ENCODE measurements around the gene TADA2B.

TADA2B gene

GRCh38 chr4:7073059-7073458 lies 29.9 kb downstream of the TADA2B start:
- no peak overlapping the region for H2AFZ ChIP-seq (ENCODE audit: low read length)
- no peak overlapping the region for H3K4me3 ChIP-seq (ENCODE audit: low read length, poor library complexity, severe bottlenecking)
- H4K20me1 ChIP-seq (ENCODE audit: insufficient read depth, low read length, poor library complexity, severe bottlenecking) = no peaks in the 10 kb centered on the region
- H3K9me2 ChIP-seq (replicated peaks; ENCODE audit: low read depth, low read length) = no peaks in the 10 kb centered on the region
- no peak overlapping the region for H3K4me2 ChIP-seq (ENCODE audit: low read depth, low read length, poor library complexity, severe bottlenecking)
- TF ChIP-seq EZH2phosphoT487 (IDR thresholded peaks at IDR 0.05; ENCODE audit: borderline replicate concordance) = no peak
- no peak for TF ChIP-seq CTCF (conservative IDR thresholded peaks at IDR 0.05; ENCODE audit: low read length)
- H3K27me3 ChIP-seq (ENCODE audit: insufficient read depth, low read length, poor library complexity, severe bottlenecking) = no peaks in the 10 kb centered on the region
- no peaks in the 10 kb centered on the region for H3K36me3 ChIP-seq (ENCODE audit: insufficient read depth, low read length)
- no peaks in the 10 kb centered on the region for H3K9me3 ChIP-seq (ENCODE audit: insufficient read depth, low read depth, low read length)
- H3F3A ChIP-seq (ENCODE audit: low read depth) = no peaks in the 10 kb centered on the region
- no peak overlapping the region for H3K9ac ChIP-seq (ENCODE audit: low read depth, low read length, poor library complexity, severe bottlenecking)
- peaks cover 3% of the 10 kb centered on the region for H3K4me1 ChIP-seq (ENCODE audit: insufficient read depth, low read length, poor library complexity, severe bottlenecking)
- no peaks in the 10 kb centered on the region for H3K79me2 ChIP-seq (ENCODE audit: insufficient read depth, low read length)

DNA sequence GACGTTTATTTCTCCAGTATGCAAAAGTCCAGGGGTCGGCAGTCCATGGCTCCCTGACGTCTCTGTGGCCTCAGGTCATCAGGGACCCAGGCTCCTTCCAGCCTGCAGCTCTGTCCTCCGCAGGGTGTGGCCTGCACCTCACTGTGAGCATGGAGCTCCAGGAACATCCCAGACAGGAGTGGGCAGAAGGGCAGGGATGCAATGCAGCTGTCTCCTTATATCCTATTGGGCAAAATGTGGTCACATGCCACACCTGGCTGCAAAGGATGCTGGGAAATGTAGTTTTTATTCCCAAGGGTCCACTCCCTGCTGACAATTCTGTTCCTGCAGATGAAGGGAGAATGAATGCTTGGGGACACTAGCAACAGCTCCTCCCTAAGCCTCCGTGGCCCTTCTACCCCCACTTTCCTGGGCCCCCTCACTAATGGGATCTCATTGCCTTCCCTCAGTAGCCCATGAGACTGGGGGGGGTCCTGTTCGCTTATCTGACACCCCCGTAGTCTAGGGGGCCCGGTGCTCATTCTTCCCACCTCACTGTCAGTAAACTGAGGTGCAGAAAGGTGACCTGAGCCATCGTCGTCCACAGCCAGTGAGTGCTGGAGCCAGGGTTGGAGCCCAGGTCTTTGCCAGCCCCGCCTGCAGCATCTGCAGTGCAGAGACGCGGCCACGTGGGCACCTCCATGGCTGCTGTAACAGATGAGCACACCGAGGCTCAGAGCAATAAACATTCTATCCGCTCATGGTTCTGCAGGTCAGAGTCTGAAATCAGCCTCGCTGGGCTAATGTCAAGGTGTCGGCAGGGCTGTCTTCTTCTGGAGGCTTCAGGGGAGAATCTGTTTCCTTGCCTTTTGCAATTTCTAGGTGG lies 30.6 kb downstream of the TADA2B start:
- no peak overlapping the region for H3K9ac ChIP-seq (ENCODE audit: low read depth, low read length, poor library complexity, severe bottlenecking)
- no peaks in the 10 kb centered on the region for H3K27me3 ChIP-seq (ENCODE audit: insufficient read depth, low read length, poor library complexity, severe bottlenecking)
- H3K9me3 ChIP-seq (ENCODE audit: insufficient read depth, low read depth, low read length) = no peaks in the 10 kb centered on the region
- H3K4me2 ChIP-seq (ENCODE audit: low read depth, low read length, poor library complexity, severe bottlenecking) = no peak overlapping the region
- TF ChIP-seq EZH2phosphoT487 (IDR thresholded peaks at IDR 0.05; ENCODE audit: borderline replicate concordance) (no peak), CTCF (conservative IDR thresholded peaks at IDR 0.05; ENCODE audit: low read length) (no peak)
- no peaks in the 10 kb centered on the region for H3K9me2 ChIP-seq (replicated peaks; ENCODE audit: low read depth, low read length)
- peaks cover 3% of the 10 kb centered on the region for H3K4me1 ChIP-seq (ENCODE audit: insufficient read depth, low read length, poor library complexity, severe bottlenecking)
- H3K79me2 ChIP-seq (ENCODE audit: insufficient read depth, low read length) = no peaks in the 10 kb centered on the region
- no peaks in the 10 kb centered on the region for H4K20me1 ChIP-seq (ENCODE audit: insufficient read depth, low read length, poor library complexity, severe bottlenecking)
- H3K4me3 ChIP-seq (ENCODE audit: low read length, poor library complexity, severe bottlenecking) = no peak overlapping the region
- no peaks in the 10 kb centered on the region for H3K36me3 ChIP-seq (ENCODE audit: insufficient read depth, low read length)
- H3F3A ChIP-seq (ENCODE audit: low read depth) = no peaks in the 10 kb centered on the region
- H2AFZ ChIP-seq (ENCODE audit: low read length) = no peak overlapping the region

DNA sequence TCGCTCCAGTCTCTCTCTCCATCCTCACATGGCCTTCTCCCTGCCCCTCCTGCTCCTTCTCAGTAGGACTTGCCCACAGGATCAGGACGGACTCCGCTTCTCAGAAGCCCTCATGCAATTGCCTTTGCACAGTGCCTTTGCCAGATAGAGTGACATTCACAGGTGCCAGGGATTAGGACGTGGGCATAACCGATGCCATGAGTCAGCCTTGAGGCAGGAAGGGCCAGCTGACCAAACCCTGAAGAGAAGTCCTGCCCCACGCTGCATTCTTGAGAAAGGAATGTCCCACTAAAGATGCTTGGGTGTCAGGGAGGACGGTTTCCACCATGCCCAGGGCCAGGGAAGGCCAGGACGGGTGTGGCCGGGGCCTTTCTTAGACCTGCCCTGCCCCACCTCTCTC lies 31.3 kb downstream of the TADA2B start:
- no peak overlapping the region for H3K9ac ChIP-seq (ENCODE audit: low read depth, low read length, poor library complexity, severe bottlenecking)

More for the DNA sequence above, 31.3 kb downstream of the TADA2B start:
- Histone ChIP-seq H2AFZ (ENCODE audit: low read length) (no peak overlapping the region), H3K27me3 (ENCODE audit: insufficient read depth, low read length, poor library complexity, severe bottlenecking) (no peaks in the 10 kb centered on the region), H3K79me2 (ENCODE audit: insufficient read depth, low read length) (no peaks in the 10 kb centered on the region), H3K4me2 (ENCODE audit: low read depth, low read length, poor library complexity, severe bottlenecking) (no peak overlapping the region), H3K36me3 (ENCODE audit: insufficient read depth, low read length) (no peaks in the 10 kb centered on the region), H4K20me1 (ENCODE audit: insufficient read depth, low read length, poor library complexity, severe bottlenecking) (no peaks in the 10 kb centered on the region), H3F3A (ENCODE audit: low read depth) (no peaks in the 10 kb centered on the region), H3K4me1 (ENCODE audit: insufficient read depth, low read length, poor library complexity, severe bottlenecking) (peaks cover 3% of the 10 kb centered on the region), H3K9me3 (ENCODE audit: insufficient read depth, low read depth, low read length) (no peaks in the 10 kb centered on the region), H3K9me2 (replicated peaks; ENCODE audit: low read depth, low read length) (no peaks in the 10 kb centered on the region), H3K4me3 (ENCODE audit: low read length, poor library complexity, severe bottlenecking) (no peak overlapping the region)
- TF ChIP-seq EZH2phosphoT487 (IDR thresholded peaks at IDR 0.05; ENCODE audit: borderline replicate concordance) (no peak), CTCF (conservative IDR thresholded peaks at IDR 0.05; ENCODE audit: low read length) (no peak)

Measured in Loucy (cell line).